HT-29 (cell line): ENCODE results near the gene AFTPH. TPM values are rescaled to one million over a fixed set of nuclear protein-coding genes. Genes with fewer than 3 reads are reported as not detected.
A peak's percentile ranks its signal among the peaks of the same experiment; 100 is the strongest.

ENCODE experiments used
- DNase-seq: peaks from one replicate; pipeline ENCODE4 v3.0.0-alpha.2; 2015; ENCODE audit warnings: low spot score
- total RNA-seq: library from RNA; depleted of rRNA; stranded (reverse); fragments of >200 nt; shearing (Covaris generic); gene quantifications from 2 replicates; pipeline ENCODE4 v1.2.3, GENCODE V29; 2014

Gene AFTPH
- total RNA-seq, 1 experiment from 2014 or later = 22.2 TPM

DNA sequence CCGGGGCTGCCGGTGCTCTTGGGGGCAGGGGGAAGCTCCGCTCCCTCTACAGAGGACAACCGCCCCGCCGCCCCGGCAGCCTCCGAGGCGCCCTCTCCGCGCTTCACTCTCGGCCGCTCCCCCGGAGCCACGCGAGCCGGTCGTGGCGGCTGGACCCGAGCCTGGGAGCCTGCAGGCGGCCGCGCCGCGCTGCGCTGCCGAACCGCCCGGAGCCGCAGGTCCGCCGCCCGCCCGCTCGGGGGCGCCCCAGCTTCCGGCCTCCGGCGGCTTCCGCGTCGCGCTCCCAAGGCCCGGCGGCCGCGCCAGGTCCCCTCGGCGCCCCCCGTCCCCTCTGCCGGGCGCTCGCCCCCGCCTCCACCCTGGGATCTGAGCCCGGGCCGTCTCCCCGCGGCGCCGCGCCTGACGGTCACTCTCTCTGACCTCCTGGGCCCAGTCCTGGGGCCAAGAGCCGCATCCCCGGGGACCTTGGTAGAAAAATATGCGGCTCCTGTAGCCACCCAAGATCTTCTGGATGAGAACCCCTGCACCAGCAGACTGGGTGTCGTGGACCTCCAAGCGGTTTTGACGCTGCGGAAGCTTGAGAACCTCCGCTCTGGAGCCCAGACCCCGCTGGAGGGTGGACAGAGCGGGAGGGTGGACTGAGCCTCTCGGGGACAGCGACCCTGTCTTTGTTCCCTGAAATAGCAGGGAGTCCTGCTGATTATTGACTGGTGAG, 85.3 kb downstream of the AFTPH start:
- peak; percentile 64 for DNase-seq

GRCh38 chr2:64609942-64610281, 85.8 kb downstream of the AFTPH start:
- DNase-seq = no peak

- DNase-seq = no peak
Measured at GRCh38 chr2:64610316-64610855, 86.3 kb downstream of the AFTPH start.

DNA sequence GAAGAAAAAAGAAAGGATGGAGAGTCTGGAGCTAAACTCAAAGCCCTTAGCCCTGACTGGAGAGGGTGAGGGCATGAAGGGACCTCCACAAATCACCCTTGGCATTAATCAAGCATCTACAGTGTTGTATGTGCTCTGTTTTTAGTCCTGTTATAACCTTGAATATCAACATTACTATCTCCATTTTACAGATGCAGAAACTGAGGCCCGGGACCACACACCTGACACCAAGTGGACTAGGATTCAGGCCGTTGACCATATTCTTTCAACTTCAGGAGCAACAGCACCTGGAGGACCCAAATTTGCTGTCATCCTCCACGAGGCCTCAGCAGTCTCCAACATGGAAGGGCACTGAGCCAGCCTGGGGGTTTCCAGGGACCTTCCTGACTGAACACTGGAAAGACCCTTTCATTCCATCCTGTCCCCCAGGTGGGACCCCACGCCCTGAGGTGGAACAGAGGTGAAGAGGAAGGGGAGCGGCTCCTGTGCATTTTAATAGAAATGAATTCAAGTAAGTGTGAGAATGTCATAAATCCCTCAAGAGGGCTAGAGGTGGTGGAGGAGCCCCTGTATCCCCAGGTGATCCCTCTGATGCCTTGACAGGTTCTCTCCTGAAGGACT, 88.6 kb downstream of the AFTPH start:
- DNase-seq = no peak

GRCh38 chr2:64613276-64613675, 89.1 kb downstream of the AFTPH start:
- DNase-seq = no peak

DNA sequence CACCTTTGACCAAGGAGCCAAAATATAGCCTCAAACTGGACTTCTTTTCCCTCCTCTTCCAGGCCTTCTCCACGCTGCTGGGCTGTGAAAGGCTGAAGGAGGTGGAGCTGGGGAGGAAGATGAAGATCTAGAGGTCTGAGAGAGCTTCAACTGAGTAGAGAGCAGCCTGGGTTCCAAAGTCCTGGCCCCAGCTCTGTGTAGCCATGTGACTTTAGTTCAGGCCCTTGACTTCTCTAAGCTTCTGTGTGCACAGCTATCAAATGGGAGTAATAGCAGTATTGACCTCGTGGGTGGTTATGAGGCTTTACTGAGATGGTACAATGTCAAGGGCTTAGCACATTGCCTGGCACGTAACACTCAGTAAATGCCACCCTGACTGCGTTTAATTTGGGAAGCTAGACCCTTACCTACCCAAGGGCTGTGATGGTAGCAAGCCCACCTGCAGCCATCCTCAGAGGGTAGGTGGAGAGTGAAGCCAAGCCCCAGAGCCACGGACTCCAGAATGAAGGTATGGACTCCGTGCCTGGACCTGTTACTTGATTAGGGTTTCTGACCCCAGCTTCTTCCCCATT, 91.2 kb downstream of the AFTPH start:
- DNase-seq = no peak

DNA sequence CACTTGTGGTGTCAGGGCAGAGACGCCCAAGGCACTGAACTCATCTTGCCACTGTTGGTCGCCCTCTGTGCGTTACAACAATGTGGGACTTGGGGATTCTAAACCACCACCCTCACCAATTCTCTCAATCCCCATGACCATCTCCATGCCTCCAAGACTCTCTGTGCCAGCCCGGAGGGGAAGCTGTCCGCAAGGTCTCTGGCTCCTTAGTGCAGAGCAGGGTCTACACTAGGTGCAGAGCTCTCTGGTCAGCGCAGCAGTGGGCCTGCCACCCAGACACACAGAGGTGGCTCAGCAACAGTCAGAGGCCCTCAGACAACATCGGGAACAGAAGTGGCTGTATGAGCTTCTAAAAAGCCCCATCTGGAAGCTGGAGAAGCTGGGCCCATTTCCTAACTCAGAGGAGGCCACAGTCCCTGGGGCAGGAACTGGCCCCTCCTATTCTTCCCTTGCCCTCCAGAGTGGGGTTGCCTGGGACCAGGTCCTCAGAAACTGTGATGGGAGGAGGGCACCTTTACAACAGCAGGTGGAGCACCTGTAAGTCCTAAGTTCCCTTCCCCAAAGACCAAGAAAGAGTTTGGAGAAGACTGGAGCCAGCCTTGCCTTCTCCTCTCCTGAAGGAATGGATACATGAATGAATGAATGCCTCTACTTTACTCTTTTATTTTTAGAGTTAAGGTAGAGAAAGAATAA, 91.9 kb downstream of the AFTPH start:
- DNase-seq = no peak

DNA sequence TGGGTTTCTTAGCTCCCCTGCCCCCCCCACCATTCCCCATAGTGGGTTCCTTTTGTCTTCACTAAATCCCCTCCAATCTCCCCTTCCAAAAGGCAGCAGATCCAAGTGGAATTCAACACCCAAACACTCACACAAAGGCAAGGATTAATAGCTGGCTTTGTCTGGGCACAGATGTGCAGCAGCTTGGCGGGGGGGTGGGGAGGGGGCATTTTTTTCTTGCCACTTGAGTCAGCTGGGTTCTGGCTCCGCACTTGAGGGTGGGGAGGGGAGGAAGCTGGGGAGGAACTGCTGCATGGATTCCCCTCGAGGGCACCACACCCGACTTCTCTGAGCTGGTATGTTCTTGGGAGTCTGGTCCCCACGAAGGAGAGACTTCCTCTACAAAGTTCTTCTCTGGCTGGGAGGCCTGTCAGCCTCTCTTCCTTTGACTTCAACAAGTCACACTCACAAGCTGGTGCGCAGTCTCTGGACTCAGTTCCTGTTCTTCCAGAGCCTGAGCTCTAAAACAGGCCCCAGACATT, 93.6 kb downstream of the AFTPH start:
- DNase-seq = no peak

DNA sequence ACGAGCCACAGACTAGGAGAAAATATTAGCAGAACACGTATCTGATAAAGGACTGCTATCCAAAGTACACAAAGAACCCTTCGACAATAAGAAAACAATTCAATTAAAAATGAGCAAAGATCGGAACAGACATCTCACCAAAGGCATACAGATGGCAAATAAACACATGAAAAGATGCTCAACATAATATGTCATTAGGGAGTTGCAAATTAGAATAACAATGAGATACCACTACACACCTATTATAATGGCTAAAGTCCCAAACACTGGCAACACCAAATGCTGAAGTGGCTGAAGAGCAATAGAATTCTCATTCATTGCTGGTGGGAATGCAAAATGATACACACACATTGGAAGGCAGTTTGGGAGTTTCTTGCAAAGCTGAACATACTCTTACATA, 96.5 kb downstream of the AFTPH start:
- no peak for DNase-seq

DNA sequence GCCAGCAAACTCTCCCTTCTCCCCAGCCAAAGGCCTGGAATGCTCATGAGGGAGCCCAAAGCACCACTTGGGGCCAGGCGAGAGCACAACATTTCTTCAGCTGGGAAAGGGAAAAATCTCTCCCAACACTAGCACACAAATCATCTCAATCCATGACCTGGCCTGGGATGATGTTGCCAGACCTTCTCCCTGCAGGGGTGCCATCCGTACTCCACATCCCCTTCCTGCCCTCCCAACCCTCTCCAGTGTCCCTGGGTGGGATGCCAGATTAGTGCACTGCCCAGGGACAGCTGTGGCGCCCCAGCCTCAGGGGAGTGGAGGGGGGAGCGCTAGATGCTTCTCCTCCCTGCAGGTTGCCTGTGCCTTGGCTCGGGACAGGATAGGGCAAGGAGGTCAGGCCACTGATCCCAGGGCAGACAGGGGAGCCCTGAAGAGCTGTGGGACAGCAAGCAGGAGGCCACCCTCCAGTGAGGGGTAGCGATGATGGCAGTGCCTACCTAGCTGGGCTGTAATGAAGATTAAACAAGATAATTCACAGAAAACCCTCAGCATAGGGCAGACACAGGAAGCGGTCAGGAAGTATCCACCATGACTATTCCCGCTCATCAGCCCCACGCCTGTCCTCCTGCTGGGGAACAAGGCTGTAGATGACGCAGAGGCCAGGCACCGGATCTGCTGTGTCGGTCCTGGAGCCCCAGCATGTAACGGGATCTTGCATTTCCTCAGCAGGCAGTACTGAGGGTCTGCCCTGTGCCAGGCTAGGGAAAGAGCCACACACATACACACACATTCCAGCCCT, 98.5 kb downstream of the AFTPH start:
- DNase-seq = no peak

DNA sequence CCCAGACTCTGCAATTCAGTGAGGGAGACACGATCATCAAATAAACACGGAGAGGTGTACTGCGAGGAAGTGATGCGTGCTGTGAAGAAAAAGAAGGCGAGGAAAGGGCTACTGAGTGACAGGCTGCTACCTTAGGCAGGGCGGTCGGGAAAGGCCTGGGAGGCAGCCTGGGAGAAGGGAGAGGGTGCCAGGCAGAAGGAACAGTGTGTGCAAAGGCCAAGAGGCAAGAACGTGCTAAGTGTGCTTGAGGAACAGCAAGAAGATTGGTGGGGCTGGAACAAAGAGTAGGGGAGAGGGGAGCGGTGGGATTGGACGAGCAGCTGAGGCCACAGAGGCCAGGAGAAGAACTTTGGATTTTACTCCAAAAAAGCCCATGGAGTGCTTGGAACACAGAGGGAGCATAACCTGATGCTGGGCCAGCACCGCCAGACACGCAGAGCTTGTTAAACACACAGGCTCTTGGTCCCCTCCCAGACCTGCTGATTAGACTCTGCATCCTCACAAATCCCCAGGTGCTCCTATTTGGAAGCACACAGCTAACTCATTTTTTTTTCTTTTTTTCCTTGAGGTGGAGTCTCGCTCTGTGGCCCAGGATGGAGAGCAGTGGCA, 99.2 kb downstream of the AFTPH start:
- DNase-seq = no peak

- DNase-seq = no peak
Measured at GRCh38 chr2:64624108-64624610, 100.0 kb downstream of the AFTPH start.

DNA sequence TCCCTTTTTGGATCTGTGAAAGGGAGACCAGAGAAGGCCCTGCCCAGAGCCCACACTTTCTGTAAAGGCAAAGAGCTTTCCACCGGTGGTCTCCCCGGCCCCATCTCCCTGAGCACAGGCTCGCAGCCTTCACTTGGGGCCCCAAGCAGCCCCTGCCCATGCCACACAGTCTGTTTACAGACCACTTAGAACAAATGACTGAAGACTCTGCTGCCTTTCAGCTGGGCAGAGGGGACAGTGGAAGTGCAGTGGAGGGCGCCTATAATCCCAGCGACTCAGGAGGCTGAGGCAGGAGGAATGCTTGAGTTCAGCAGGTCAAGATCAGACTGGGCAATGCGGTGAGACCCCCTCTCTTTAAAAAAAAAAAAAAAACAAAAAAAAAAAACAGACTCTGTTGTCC, 100.7 kb downstream of the AFTPH start:
- DNase-seq = no peak

- no peak for DNase-seq
Measured at GRCh38 chr2:64625299-64626145, 101.4 kb downstream of the AFTPH start.

DNA sequence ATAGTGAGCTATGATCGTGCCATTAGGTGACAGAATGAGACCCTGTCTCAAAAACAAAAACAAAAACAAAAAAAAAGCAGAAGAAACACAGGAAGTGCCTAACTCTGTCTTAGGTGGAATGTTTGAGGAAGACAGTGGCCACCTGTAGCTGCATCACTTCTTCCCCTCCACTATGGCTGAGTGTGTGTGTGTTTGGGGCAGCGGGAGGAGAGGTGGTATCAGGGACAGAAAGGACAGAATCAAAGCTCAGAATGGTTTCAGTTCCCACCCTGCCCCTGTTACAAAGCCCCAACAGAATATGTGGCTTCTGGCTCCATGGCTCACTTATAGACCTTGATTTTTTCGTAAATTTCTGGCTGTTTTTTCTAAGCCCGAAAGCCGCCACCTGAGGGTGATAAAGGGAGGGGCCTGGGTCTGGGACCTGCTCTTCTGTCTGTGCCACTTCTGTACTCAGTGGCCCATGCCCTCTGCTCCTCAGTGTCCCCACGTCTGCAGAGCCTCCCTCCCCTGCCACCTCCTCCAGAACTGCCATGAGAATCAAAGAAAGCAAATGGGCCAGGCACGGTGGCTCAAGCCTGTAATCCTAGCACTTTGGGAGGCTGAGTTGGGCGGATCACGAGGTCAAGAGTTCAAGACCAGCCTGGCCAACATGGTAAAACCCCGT, 102.2 kb downstream of the AFTPH start:
- no peak for DNase-seq

- DNase-seq = no peak
Measured at GRCh38 chr2:64626963-64627760, 103.0 kb downstream of the AFTPH start.

- DNase-seq = no peak
Measured at GRCh38 chr2:64627860-64628841, 104.0 kb downstream of the AFTPH start.
